Measurements from ENCODE around the gene TFAM. TPM values are rescaled to one million over a fixed set of nuclear protein-coding genes. Genes with fewer than 3 reads are reported as not detected.

The TFAM gene
- total RNA-seq (2014; rRNA removed; shearing (Covaris generic)) = 137 and 141 TPM in 2 replicates
- polyA plus RNA-seq (2015; cell fraction: cytosol; rRNA removed) = 45.6 and 54.9 TPM in 2 replicates
- polyA plus RNA-seq (2015; cell fraction: nucleus; rRNA removed) = 35.0 and 35.3 TPM in 2 replicates

DNA sequence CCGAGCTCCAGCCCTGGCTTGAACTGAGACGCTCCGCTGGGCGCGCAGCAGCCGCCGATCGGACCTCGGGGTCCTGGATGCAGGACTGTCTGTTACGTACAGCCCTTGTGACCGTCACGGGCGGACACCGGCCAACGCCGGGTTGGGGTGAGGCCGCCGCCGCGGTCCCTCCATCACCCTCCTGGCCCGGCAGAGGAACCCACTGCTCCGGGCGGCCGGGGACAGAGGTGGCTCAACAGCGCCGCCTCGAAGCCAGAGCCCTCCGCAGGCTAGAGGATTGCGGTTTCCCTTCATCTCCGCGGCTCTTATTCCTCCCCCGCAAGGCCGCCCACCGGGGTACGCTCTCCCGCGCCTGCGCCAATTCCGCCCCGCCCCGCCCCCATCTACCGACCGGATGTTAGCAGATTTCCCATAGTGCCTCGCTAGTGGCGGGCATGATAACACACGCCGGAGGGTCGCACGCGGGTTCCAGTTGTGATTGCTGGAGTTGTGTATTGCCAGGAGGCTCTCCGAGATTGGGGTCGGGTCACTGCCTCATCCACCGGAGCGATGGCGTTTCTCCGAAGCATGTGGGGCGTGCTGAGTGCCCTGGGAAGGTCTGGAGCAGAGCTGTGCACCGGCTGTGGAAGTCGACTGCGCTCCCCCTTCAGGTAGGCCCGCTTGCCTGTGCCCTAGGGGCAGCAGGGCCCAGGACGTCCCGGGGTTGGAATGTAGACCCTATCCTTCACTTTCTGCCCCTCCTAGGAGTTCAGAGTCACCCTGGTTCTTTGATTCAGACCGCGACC lies at the start of gene TFAM:
Gene TFAM, plus strand, starts transcription at position 412 of the 785 bp plus-strand sequence. Its CDS starts 138 bp downstream, at position 550.
- DNase-seq (ENCODE audit: low read depth) = peak; percentile 93

DNA sequence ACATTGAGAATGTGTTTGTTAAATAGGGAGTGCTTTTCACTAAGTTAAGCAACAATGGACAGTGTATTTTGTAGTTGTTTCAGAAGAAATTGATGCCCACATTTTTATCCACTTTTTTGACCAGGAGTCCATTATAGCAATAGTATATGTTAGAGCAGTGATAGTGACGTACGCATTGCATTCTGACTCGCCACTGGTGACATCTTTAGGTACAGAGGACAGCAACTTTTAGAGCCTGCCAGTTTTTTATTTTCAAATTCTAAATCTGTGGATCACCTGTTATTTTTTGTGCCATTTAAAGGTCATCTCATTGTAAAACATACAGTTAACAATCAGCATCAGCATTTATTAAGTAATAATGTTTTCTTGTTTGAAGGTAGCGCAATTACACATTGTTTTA lies 49.0 kb upstream of the TFAM start:
- no peak for DNase-seq (ENCODE audit: low read depth)

DNA sequence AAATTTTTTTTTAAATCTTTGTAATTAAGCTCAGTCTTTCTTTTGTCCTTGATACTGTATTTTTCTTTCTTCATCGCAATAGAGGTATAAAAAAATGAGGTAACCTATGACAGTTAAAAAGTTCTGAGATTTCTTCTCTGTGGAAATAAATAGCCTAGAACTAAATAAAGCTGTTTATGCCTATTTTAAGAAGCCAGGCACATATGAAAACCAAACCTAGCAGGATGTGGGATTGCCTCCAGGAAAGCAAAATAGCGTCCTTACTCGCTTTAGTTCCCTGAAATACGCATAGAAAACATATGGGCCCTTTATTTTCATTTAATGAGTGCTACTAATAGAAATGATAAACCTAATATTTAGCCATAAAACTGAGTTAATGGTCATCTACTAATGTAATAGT lies 43.8 kb upstream of the TFAM start:
- no peak for DNase-seq (ENCODE audit: low read depth)

DNA sequence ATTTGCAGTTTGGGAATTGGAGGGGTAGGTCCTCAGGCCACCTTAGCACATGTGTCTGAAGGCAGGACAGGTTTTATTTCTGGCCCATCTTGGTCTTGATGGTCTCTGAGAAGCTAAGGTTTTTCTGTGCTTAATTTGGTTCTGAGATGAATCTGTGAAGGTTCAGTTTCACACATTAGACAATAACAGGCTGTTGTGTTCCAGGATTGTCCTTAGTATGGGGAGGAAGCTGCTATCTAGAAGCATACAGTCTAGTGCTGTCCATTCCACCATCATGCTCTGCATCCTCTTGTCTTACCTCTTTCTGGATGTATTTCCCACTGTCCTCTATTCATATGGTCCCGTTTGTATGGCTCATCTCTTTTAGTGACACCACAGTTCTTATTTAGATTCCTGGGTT lies 43.3 kb upstream of the TFAM start:
- DNase-seq (ENCODE audit: low read depth) = no peak

DNA sequence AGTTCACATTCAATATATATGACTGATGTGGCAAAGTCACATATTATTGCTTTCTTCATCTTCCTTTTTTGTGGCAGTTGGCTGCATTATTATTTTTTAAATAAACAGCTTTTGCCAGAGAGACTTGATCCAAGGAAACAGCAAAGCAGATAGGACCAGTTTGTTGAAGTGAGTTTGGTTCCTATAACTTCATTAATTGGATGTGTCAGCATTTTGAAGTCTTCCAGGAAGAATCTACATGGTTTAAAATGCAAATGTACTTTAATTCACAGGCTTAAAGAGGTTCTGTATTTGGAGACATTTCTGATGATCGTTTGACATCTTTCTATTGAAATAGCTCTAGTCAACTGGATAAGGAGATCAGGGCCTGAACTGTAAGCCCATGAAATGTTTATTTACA lies 37.2 kb upstream of the TFAM start:
- DNase-seq (ENCODE audit: low read depth) = no peak

DNA sequence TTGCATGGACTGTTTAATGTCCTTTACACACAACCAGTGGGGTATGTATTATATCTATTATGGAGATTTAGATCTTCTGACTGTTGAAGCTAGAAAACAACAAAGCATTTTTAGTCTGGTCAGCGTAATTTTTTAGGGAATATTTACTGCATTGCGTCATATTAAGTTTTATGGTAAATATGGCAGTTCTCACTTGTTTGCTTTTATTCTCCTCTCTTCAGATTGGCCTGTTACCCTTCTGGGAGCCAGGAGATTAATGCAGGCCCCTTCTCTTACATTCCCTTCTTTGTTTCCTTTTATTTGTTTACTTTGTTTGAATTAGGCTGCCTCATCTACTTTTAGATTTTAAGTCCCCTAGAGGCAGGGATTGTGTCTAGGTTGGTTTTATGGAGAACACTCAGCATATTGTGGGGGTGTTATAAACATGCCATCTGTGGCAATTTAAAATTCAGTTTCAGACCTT lies 36.6 kb upstream of the TFAM start:
- DNase-seq (ENCODE audit: low read depth) = no peak

DNA sequence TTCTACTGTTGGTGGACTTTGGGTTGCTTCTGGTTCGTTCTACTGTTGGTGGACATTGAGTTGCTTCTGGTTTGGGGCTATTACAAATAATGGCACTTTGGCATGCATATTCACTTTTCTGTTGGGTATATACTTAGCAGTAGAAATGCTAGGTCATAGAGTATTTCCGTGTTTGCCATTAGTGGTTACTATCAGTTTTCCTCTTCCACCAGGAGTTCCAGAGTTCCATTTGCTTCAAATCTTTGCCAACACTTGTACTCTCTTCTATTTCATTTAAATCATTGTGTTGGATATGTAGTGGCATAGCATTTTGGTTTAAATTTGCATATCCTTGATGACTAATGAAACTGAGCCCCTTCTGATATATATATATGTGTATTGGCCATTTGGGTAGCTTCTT lies 35.2 kb upstream of the TFAM start:
- no peak for DNase-seq (ENCODE audit: low read depth)

DNA sequence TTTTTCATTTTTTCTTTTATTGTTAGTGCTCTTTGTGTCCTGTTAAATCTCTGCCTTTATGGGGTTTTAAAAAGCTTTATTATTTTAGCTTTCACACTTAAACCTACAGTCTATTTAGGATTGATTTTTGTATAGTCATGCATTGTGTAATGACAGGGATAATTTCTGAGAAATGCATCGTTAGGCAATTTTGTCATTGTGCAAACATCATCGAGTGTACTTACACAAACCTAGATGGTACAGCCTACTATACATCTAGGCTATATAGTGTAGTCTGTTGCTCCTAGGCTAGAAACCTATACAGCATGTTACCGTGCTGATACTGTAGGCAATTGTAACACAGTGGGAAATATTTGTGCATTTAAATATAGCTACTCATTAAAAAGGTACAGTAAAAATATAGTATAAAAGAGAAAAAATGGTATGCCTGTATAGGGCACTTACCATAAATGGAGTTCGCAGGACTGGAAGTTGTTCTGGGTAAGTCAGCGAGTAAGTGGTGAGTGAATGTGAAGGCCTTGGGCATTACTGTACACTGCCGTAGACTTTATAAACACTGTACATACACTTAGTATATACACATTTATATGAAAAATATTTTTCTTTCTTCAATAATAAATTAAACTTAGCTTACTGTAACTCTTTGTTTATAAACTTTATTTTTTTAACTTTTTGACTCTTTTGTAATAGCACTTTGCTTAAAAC lies 34.4 kb upstream of the TFAM start:
- no peak for DNase-seq (ENCODE audit: low read depth)

DNA sequence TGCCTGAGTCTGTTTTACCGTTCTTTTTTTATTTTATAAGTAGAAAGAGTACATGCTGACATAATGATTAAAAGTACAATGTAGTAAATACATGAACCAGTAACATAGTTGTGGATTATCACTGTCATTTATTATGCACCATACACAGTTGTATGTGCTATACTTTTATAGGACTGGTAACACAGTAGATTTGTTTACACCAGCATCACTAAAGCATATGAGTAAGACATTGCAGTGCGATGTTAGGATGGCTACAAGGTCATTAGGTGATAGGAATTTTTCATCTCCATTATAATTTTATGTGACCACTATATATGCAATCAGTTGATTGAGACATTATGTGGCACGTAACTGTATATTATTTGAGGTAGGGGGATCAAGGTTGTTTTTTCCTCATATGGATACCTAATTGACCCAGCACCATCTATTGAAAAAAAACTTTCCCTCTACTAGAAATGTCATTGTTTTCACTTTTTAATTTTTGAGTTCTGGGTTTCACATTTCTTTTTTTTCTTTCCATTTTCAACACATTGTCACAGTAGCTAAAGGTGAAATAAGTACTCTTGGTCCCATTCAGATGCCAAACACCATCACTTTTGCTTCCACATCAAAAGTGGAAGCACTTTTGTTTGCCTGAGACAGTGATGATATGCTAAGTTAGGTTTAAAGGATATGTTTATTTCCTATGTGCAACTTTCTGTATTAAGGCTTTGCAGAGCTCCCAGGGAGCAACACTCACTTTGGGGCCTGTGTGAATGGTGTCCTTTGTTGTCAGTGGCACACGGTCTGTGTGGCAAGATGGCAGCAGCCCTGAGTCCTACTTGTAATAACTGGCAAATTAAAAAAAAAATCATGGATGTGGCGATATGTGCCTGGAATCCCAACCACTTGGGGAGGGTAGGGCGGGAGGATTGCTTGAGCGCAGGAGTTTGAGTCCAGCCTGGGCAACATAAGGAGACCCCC lies 33.3 kb upstream of the TFAM start:
- no peak for DNase-seq (ENCODE audit: low read depth)

DNA sequence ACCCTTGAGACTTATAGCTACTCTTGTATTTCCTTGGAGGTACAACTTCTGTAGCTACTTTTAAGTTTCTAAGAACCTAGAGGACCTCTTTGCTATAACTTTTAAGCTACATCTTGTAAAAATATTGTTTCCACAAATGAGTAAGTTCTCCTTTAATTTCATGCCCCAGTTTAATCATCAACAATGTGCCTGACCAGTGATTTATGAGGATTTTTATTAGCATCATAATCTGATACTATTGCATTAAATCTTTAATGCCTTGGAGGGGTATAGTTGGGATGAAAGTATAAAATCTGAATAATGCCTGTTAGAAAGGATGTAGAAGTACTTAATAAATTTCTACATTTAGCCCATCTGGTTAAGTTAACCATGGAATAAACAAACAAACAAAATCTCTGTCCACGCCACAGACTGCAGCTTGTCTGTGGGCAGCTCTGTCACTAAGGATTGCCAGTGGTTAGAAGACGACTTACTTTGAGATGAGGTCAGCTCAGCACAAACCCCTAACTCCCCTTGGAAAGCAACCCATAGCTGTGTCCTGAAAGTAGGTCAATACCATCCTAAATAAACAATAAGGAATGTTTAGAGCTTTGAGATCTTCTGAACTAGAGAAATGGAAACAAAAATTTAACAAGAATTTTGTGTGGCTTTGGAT lies 32.1 kb upstream of the TFAM start:
- DNase-seq (ENCODE audit: low read depth) = no peak

DNA sequence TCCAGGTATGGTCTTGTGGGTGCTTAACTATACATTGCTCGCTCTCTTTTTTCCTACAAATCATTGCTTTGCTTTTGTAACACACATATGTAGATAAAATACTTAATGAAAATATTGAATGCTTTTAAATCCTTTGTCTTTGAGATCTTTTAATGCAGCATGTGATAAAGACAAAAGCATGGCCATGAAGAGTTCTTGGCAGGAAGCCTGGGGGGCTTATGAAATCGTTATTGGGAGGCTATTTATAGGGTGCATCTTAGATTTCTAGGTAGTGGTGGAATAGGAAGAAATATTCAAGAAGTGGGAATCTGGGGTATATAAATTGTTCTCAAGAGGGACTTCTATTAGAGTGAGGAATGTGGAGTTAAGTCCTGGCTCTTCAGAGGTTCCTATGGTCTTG lies 28.5 kb upstream of the TFAM start:
- no peak for DNase-seq (ENCODE audit: low read depth)

DNA sequence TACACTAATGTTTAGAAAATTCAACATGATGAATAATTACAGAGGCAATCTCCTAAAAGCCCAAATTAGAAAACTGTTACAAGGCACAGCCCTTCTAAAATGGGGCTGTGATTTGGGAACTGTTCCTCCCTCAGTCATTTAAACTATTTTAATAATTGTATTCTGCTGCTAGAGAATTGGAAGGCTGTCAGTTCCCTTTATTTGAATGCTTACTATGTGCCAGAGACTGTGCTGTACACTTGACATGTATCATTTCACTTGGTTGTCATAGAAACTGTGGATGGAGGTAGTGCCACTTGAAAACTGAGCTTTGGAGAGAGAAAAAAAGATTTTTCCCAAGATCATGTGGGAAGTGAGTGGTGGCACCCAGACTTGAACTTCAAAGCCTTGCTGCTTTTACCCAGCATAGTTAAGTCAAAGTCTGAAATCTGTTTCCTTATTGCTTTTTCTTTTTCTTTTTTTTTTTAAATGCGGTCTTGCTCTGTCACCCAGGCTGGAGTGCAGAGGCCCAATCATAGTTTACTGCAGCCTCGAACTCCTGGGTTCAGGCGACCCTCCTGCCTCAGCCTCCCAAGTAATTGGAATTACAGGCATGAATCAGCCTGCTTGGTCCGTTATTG lies 26.8 kb upstream of the TFAM start:
- DNase-seq (ENCODE audit: low read depth) = no peak

DNA sequence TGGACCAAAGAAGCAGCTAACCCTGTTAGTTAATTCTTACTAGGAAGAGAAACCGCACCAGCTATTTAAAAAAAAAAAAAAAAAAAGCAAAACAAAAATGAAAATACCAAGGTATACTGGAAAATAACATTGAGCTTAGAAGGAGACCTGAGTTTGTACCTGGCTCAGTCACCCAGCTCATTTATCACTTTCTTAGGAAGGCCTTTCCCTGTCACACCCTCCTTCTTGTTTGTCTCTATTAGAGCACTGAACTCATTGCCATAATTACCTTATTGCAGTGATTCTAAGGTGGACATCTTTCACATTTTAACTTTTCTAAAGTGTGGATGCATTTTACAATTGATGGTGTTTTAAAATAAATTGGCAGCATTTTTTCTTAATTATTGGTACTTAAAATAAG lies 26.3 kb upstream of the TFAM start:
- DNase-seq (ENCODE audit: low read depth) = no peak

DNA sequence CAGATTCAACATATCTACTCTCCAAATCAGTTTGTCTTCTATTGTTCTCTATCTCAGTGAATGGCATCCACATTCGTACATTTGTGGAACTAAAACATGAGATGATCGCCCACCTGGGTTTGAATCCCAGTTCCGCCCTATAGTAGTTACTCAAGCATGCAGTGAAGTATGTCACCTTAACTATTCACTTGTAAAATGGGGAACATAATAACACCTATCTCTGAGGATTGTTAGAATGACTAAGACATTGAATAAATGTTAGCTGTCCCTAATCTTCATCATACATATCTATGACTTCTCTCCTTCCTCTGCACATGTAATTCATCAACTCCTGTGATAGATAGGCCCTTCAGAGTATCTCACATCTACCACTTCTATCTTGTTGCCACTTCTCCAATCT lies 25.7 kb upstream of the TFAM start:
- DNase-seq (ENCODE audit: low read depth) = no peak

DNA sequence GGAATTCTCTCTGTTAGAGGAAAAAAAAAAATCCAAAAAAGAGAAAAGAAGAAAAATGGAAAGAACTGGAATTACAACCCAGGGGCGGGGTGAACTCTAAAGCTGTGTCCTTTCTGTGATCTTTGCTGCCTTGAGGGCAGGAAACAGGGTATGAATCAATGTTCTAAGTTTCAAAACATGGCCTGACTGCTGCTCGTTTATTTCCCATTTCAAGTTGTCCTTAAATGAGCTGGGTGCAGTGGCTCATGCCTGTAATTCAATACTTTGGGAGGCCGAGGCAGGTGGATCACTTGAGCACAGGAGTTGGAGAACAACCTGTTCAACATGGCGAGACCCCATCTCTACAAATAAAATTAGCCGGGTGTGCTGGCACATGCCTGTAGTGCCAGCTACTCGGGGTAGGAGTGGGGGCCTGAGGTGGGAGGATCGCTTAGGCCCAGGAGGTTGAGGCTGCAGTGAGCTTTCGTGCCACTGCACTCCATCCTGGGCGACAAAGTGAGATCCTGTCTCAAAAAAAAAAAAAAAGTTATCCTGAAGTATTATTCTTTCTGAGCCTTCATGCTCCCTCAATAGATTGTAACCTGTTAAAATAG lies 24.7 kb upstream of the TFAM start:
- no peak for DNase-seq (ENCODE audit: low read depth)

DNA sequence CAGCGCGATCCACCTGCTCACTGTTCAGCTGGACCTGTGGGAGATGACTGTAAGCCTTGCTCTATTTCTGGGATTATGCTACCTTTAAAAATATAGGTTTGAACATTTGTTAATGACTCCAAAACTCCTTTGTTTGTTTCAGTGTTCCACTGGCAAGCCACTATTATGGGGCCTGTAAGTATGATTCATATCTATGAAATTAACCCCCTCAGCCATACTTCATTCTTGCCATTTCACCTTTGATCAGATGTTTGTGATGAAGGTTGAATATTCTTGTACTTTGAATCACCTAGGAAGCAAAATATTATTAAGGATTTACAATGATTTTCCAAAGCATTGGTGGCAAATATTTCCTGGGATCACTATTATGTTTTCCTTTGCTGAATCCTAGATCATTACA lies 23.9 kb upstream of the TFAM start:
- no peak for DNase-seq (ENCODE audit: low read depth)

DNA sequence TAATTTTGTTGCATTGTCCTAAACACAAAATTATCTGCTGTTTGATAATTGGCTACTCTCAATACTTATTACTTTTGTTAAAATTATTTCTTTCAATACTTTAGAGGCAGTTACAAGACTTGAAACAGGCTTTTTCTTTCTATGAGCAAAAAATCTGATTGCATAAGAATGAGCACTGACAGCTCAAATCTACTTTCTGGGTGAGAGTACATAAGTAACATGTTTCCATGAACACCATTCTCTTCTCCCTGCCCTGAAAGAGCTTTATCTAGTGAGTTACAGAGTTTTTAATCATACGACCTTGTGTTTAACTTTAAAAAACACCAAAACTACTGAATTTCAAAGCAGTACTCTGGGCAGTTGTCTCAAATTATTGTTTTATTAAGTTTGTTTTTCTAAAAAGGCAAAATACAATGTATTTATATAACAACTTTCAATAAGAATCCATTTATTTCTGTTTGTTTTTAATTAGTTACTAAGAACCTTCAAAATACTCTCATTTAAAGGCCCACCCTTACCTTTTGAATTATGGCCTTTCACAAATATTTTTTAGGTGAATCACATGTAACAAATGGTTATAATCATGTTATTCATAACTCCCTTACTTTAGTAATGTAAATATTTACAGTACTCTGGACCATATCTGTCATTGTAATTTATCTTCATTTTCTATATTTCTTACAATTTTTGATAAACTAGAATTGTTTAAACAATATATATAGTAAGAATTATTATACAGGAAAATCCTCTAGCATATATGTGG lies 23.0 kb upstream of the TFAM start:
- no peak for DNase-seq (ENCODE audit: low read depth)

DNA sequence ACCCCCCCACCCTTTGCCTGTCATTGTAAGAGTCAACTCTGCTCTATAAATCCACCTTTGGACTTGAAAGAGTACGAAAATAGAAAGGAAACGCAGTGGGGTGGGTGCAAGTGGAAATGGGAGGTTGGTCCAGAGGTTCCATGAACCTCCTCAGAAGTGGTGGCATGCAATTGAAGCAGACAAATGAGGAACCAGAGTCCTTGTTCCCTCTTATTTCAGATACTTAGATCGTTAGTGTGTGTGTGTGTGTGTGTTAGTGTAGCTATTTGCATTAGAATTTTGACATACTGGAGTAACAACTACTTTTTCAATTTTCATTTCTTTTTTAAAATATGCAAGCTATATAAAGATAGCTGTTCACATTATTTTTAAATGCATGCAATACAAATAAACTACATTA lies 18.1 kb upstream of the TFAM start:
- DNase-seq (ENCODE audit: low read depth) = no peak

DNA sequence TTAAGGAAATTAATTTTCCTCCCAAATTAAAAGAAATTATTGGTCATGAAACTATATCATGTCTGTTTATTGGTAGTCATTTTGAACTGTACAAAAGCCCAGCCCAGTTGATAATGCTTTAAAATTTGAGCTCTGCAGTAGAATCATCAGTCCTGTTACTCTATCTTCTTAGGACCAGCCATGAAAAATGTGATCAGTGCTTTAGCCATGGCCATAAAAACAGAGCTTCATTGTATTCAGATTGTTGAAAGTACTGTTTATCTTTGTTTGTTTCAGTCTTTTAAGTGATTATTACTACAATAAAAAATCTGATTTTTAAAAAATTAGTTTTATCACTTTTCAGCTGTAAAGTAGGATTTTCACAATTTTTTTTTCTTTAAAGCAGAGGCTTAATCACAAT lies 13.7 kb upstream of the TFAM start:
- DNase-seq (ENCODE audit: low read depth) = no peak
